ENCODE data around the gene GPR157.

- TF ChIP-seq CTCF (IDR thresholded peaks at IDR 0.05; ENCODE audit: low read depth, low read length), result no peak
- TF ChIP-seq, protein P1, sequence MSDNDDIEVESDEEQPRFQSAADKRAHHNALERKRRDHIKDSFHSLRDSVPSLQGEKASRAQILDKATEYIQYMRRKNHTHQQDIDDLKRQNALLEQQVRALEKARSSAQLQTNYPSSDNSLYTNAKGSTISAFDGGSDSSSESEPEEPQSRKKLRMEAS (IDR thresholded peaks at IDR 0.05; ENCODE audit: low read depth, low read length), result no peak
- TF ChIP-seq POLR2A (IDR thresholded peaks at IDR 0.05; ENCODE audit: extremely low read depth, insufficient read length), result no peak
- TF ChIP-seq MYC (IDR thresholded peaks at IDR 0.05; ENCODE audit: low read depth, low read length), result no peak
These were observed 36.5 kb upstream of the GPR157 start for GRCh38 chr1:9165396-9165795.
